Activated T-helper 1 cell treated with anti-CD3 and anti-CD28 coated beads, Interleukin-12 subunit alpha, Interleukin-12 subunit beta, Interleukin-2, Interleukin-4 antibody, amounts not matched to agents 30 ng/mL and 10 ng/mL and 1 ng/mL, durations not matched to agents 14 hours and 24 hours and 36 hours (primary cell): ENCODE data around the gene PLAC9. TPM values are rescaled to one million over a fixed set of nuclear protein-coding genes. Genes with fewer than 3 reads are reported as not detected.
A peak's percentile ranks its signal among the peaks of the same experiment; 100 is the strongest.

Experiments used
- DNase-seq: peaks from one replicate; pipeline ENCODE4 v3.0.0; 2021; ENCODE audit warnings: low spot score
- H3K27ac Mint-ChIP-seq: one replicate; pipeline ENCODE4 v1.8.0; 2021; ENCODE audit warnings: mild to moderate bottlenecking, mixed read lengths
- H3K27me3 Mint-ChIP-seq: one replicate; pipeline ENCODE4 v1.8.0; 2022; ENCODE audit warnings: mild to moderate bottlenecking, moderate library complexity, mixed read lengths; ENCODE audit not compliant: insufficient read depth
- H3K36me3 Mint-ChIP-seq: one replicate; pipeline ENCODE4 v1.8.0; 2021; ENCODE audit warnings: low read depth, mixed read lengths
- H3K4me1 Mint-ChIP-seq: one replicate; pipeline ENCODE4 v1.8.0; 2021; ENCODE audit warnings: low read depth, mixed read lengths
- H3K4me3 Mint-ChIP-seq: one replicate; pipeline ENCODE4 v1.8.0; 2021; ENCODE audit warnings: mild to moderate bottlenecking, moderate library complexity, mixed read lengths
- H3K9me3 Mint-ChIP-seq: one replicate; pipeline ENCODE4 v1.8.0; 2021; ENCODE audit warnings: mixed read lengths
- intact Hi-C: fragments of 100-400 bp; cut with micrococcal nuclease; formaldehyde crosslinking; loops from one replicate; pipeline ENCODE4 v1.15.1; 2024
- total RNA-seq: library from RNA; stranded (reverse); gene quantifications from 2 replicates; pipeline ENCODE4 v1.2.3, GENCODE V29; 2022

The PLAC9 gene
- total RNA-seq, 1 donor from 2014 or later: not detected

DNA sequence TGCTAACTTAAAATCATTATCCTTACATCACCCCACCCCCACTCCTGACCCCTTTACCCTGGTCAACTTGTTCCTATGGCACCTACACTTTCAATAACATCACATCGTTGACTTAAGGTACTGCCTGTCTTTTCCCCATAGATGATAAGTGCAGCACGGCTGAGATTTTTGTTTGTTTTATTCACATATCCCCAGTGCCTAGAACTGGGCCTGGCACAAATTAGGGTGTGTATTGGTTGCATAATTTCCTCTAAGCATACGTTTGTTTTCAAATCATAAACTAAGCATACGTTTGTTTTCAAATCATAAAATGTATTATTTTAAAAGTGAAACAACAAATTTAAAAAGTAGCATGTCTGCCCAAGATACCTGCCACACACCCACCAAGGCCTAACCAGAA lies 37.5 kb downstream of the PLAC9 start:
- Mint-ChIP-seq H3K4me1 (peaks cover 14% of the 10 kb centered on the region), H3K27me3 (no peaks in the 10 kb centered on the region), H3K27ac (peak overlapping the region; percentile 37), H3K4me3 (no peak overlapping the region), H3K36me3 (peaks cover 20% of the 10 kb centered on the region), H3K9me3 (no peaks in the 10 kb centered on the region)
- intact Hi-C loops: no loop called here
- no peak for DNase-seq

DNA sequence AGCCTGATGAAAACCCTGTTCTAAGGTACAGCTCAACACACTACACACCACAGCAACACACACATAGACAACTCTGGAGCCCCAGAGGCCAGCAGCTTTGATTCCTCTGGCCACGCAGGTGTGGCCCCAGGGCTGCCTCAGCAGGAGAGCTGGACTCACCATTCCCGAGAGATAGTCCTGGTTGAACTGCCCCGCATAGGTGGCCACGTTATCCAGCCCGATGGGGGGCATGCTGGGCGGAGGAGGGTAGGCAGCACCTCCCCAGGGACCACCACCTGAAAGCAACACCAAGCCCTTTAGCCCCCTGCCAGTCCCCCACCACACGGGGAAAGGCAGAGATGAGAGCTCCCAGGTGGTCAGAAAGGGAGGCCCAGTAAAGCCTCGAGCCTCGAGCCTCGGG lies 38.1 kb downstream of the PLAC9 start:
- H3K27me3 Mint-ChIP-seq: no peaks in the 10 kb centered on the region
- no peak for DNase-seq
- H3K4me1 Mint-ChIP-seq: peaks cover 13% of the 10 kb centered on the region
- peaks cover 19% of the 10 kb centered on the region for H3K36me3 Mint-ChIP-seq
- no peaks in the 10 kb centered on the region for H3K9me3 Mint-ChIP-seq
- H3K27ac Mint-ChIP-seq: no peak overlapping the region
- intact Hi-C loops: no loop called here
- no peak overlapping the region for H3K4me3 Mint-ChIP-seq

DNA sequence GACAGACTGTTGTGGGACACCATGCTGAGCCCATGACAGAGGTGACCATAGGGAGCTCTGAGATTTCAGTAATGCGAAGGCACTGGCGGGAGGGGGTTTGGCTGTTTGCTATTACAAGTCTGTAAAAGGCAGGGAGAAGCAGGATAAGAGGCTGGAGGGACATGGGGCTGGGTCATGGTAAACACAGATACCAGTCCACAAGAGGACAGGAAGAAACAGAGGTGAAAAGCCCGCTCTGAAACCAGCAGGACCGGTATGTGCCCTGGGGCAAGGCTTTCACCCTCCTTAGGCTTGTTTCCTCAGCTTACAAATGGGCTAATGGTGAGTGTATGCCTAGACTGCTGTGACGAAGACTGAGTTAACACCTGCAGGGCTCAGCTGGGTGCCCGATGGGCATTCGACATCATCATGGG lies 38.7 kb downstream of the PLAC9 start:
- no peak for DNase-seq
- Mint-ChIP-seq H3K4me3 (no peak overlapping the region), H3K27me3 (no peaks in the 10 kb centered on the region), H3K9me3 (no peaks in the 10 kb centered on the region), H3K27ac (no peak overlapping the region), H3K36me3 (peaks cover 13% of the 10 kb centered on the region), H3K4me1 (peaks cover 7% of the 10 kb centered on the region)
- intact Hi-C loops: no loop called here

DNA sequence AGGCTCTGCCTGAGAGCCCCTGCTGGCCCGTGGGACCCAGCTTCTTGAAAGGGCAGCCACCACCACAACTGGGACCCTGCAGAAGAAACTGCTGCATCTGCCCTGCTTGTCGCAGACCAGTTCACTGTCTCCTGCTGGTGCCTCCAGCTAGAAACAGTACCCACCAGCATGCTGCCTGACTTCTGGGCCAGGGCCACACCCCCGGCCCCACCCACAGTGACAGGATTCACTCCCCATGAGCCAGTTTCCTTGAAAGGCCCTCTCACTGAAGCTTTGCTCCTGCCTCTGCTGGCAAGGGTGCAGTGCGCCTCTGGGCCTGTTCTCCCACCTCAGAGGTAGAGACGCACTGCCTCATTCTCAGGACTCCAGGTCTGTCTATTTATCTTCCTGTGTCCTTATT lies 40.4 kb downstream of the PLAC9 start:
- Mint-ChIP-seq H3K27ac (no peak overlapping the region), H3K27me3 (no peaks in the 10 kb centered on the region), H3K4me1 (peaks cover 3% of the 10 kb centered on the region), H3K9me3 (no peaks in the 10 kb centered on the region), H3K36me3 (peaks cover 12% of the 10 kb centered on the region), H3K4me3 (no peak overlapping the region)
- DNase-seq: no peak
- intact Hi-C loops: no loop called here

DNA sequence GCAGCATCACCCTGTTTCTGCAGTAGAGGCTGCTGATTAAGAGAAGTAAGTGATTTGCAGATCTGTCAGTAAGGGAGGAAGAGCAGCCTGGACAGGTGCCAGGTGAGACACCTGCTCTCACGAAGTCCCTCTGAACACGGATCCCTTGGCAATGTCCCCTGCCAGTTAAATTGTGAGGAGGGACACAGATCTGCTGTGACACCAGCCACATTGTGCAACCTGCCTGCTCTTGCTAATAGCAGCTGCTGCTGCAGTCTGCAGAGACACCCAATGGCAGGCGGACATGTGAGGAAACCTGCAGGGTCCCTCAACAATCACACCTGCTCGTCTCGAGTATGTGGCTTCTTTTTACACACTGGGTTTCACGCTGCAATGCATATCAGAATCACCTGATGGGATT lies 40.9 kb downstream of the PLAC9 start:
- Mint-ChIP-seq H3K4me3 (no peak overlapping the region), H3K27me3 (no peaks in the 10 kb centered on the region), H3K4me1 (peaks cover 3% of the 10 kb centered on the region), H3K27ac (no peak overlapping the region), H3K9me3 (no peaks in the 10 kb centered on the region), H3K36me3 (peaks cover 12% of the 10 kb centered on the region)
- intact Hi-C loops: no loop called here
- no peak for DNase-seq

DNA sequence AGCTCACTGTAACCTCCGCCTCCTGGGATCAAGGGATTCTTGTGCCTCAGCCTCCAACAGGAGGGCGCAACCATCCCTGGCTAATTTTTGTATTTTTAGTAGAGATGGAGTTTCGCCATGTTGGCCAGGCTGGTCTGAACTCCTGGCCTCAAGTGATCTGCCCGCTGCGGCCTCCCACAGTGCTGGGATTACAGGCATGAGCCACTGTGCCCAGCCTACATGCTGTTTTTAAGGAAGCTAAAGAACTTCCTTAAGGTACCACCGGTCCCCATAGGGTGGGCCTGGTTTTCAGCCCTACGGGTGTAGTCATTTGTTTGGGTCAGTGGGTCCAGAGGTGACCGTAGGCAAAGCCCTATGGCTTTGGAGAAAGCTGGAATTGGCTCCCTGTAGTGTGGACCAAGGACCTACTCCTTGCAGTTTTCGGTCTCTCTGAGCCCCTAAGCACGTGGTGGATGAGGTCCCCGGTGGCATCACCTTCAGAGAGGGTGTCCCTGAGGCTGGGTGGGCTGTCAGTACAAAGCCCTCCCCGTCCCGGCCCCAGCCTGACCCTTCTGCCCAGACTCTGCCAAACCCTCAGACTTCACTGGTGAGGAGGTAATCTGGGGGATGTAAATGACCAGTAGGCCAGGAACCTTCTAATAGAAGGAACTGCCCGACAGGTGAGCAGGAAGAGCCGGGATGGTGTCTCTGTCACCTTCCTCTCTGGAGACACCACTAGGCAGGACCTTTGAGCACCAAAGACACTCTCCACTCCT lies 42.3 kb downstream of the PLAC9 start:
- no peak for DNase-seq
- intact Hi-C loops: no loop called here
- peaks cover 2% of the 10 kb centered on the region for H3K4me1 Mint-ChIP-seq
- H3K27ac Mint-ChIP-seq: no peak overlapping the region
- no peaks in the 10 kb centered on the region for H3K9me3 Mint-ChIP-seq
- H3K36me3 Mint-ChIP-seq: peaks cover 8% of the 10 kb centered on the region
- H3K4me3 Mint-ChIP-seq: no peak overlapping the region
- no peaks in the 10 kb centered on the region for H3K27me3 Mint-ChIP-seq

DNA sequence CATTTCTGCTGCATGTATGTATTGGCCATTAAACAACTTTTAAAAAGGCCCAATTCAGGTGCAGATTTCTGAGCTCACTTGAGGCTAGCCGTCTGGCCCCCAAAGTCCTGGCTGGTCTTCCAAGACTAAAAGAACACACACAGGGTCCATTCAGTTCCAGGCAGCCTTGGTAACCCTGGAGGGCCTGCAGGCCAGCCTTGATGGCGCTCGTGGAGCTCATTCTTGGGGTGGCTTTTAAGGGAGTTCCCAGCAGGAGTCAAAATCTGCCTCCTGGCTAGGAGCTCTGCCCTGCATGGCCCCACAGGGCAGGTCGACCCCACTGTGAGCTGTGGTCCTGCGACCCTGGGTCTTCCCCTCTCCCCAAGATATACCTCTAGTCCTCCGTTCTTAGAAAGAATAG lies 44.0 kb downstream of the PLAC9 start:
- no peak for DNase-seq
- intact Hi-C loops: no loop called here
- H3K9me3 Mint-ChIP-seq: no peaks in the 10 kb centered on the region
- H3K36me3 Mint-ChIP-seq: peaks cover 7% of the 10 kb centered on the region
- H3K4me3 Mint-ChIP-seq: no peak overlapping the region
- peaks cover 8% of the 10 kb centered on the region for H3K4me1 Mint-ChIP-seq
- no peaks in the 10 kb centered on the region for H3K27me3 Mint-ChIP-seq
- H3K27ac Mint-ChIP-seq: no peak overlapping the region

DNA sequence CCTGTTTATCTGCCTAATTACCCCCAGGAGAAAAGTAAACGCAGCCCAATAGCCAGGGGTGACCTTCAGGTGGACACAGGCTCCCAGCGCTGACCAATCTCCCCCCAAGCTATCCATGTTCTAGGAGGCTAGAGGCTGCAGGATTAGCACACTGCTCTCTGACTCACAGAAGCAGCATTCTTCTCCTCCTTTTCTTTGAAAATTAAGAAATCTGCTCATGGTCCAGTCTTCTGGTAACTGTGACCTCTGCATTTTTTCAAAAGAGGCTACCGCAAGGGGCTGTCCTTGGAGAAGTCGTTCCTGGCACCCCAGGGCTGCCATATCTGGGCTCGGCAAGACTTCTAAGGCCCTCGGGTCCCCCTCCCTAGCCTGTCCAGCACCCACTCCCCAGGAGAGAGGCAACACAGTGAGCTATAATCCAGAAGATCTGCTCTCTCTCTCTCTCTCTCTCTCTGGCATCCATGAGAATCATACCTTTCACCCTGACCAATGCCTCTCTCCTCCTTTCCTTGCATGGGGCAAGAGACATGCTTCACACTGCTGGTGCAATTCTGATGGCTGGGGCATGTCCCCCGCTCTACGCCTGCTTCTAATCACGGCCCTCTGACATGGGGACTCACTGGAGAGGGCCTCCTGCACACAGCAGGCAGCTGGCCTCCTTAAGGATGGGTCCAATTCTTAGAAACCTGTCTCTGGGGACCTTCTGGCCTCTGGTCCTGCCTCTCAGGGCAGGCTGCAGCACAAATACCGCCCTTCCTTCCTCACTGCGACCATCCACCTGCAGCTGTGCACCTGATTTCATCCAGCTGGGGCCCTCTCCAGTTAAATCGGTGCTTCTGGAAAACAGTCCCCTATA lies 45.5 kb downstream of the PLAC9 start:
- no peaks in the 10 kb centered on the region for H3K9me3 Mint-ChIP-seq
- H3K27me3 Mint-ChIP-seq: no peaks in the 10 kb centered on the region
- H3K4me3 Mint-ChIP-seq: no peak overlapping the region
- no peak for DNase-seq
- peaks cover 10% of the 10 kb centered on the region for H3K36me3 Mint-ChIP-seq
- intact Hi-C loops: no loop called here
- H3K4me1 Mint-ChIP-seq: peaks cover 20% of the 10 kb centered on the region
- H3K27ac Mint-ChIP-seq: peak overlapping the region; percentile 30

DNA sequence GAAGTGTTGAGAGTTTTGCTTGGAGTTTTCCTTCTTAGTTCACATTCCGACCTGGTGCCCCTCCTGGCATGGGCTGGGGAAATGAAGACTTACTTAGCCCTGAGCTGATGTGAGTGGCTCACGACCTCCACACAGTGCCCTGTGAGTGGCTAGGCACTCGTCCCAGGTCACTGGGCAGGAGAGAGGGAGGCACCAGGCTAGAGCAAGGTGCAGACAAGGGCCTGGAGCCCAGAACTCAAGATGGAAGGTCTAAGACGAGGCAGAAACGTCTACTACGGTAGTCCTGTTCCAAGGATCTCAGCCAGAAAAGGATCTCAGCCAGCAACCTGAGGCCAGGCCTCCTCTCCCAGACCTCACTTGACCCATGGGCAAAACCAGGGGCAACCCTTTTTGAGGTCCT lies 50.5 kb downstream of the PLAC9 start:
- intact Hi-C loops: no loop called here
- peaks cover 59% of the 10 kb centered on the region for H3K4me1 Mint-ChIP-seq
- DNase-seq: no peak
- no peak overlapping the region for H3K27ac Mint-ChIP-seq
- no peaks in the 10 kb centered on the region for H3K9me3 Mint-ChIP-seq
- H3K36me3 Mint-ChIP-seq: peaks cover 15% of the 10 kb centered on the region
- H3K27me3 Mint-ChIP-seq: no peaks in the 10 kb centered on the region
- H3K4me3 Mint-ChIP-seq: no peak overlapping the region

DNA sequence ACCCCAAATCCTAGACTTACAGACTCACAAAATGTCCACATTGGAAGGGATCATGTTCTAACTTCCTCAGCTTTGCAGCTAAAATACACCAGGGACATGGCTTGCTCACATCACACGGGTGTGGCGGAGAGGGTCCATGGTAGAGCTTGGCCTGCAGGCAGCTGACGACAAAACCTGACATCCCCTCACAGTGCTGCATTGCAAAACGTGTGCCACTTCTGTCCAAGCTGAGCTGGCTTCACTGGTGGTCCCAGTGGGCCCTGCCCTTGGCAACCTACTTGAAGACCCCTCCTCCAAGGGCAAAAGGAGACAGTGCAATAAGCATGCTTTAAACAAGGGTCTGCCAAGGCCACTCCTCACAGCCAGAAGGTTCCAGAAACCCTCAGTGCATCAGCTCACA lies 50.9 kb downstream of the PLAC9 start:
- Mint-ChIP-seq H3K27me3 (no peaks in the 10 kb centered on the region), H3K27ac (no peak overlapping the region), H3K9me3 (no peaks in the 10 kb centered on the region), H3K4me1 (peaks cover 64% of the 10 kb centered on the region), H3K4me3 (no peak overlapping the region), H3K36me3 (peaks cover 15% of the 10 kb centered on the region)
- DNase-seq: no peak
- intact Hi-C loops: no loop called here

DNA sequence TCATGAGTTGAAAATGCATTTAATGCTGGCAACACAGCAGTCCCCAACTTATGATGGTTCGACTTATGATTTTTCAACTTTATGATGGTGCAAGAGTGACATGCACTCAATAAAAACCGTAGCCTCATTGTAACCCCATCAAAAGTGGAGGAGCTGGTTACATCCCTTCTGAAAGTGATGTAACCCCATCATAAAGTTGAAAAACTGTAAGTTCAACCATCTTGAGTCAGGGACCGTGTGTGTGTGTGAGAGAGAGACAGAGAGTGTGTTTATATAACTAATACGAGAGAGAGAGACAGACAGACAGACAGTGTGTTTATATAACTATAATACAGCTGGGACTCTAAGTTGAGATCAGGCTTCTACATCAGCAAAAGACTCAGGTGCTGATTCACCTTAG lies 51.8 kb downstream of the PLAC9 start:
- intact Hi-C loops: no loop called here
- no peak for DNase-seq
- Mint-ChIP-seq H3K4me1 (peaks cover 72% of the 10 kb centered on the region), H3K27ac (peak overlapping the region; percentile 21), H3K9me3 (no peaks in the 10 kb centered on the region), H3K27me3 (no peaks in the 10 kb centered on the region), H3K36me3 (peaks cover 15% of the 10 kb centered on the region), H3K4me3 (no peak overlapping the region)

DNA sequence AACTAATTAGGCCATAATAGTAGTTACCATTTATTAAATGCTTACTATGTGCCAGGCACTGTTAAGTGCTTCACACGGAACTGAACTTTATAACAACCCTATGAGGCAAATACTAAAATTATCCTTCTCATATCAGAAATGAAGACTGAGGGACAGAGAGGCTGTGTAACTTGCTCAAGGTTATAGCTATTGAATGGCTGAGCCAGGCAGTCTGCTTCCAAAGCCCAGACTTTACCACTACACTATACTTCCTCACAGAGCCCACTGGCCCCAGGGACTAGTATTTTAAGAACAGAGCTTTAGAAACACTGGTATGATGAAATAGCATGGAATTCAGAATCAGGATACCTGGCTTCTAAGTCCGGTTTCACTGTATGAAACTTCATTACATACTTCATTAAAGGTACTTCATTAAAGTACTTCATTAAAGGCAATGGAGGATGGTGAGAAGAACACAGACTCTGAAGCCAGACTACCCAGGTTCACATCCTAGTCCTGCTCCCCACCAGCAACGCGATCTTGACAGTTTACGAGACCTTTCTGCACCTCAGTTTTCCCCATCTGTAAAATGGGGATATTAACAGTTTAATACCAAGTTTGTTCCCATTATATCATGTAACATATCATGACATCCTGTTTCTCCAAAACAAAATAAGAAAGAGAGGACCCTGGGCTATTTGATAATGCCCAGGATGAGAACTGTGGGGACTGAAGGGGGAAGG lies 53.2 kb downstream of the PLAC9 start:
- Mint-ChIP-seq H3K27ac (peak overlapping the region; percentile 94), H3K27me3 (no peaks in the 10 kb centered on the region), H3K4me3 (no peak overlapping the region), H3K9me3 (no peaks in the 10 kb centered on the region), H3K36me3 (peaks cover 15% of the 10 kb centered on the region), H3K4me1 (peaks cover 78% of the 10 kb centered on the region)
- intact Hi-C loops: loop anchor here (2.0 to 5.0 kb wide), 2 partner anchors 41 to 287 kb away; no protein-coding TSS in a partner anchor
- DNase-seq: no peak
